GM12865 (cell line): ENCODE measurements around the gene ATP2B3.

Experiments
- DNase-seq: peaks from one replicate; pipeline ENCODE4 v3.0.0; 2010; ENCODE audit warnings: low read depth
- H3K4me3 ChIP-seq: 2 replicates; pipeline ENCODE4 v1.5.1; 2011; ENCODE audit warnings: mild to moderate bottlenecking, low read depth, low read length, control low read depth
- CTCF ChIP-seq: IDR thresholded peaks from 2 replicates; pipeline ENCODE4 v1.5.1; 2011; ENCODE audit warnings: low read length, control low read depth, low read depth, inconsistent platforms; ENCODE audit not compliant: insufficient read depth; ENCODE audit errors: missing control alignments

The ATP2B3 gene

GRCh38 chrX:153499341-153499740 lies 18.1 kb upstream of the ATP2B3 start:
- DNase-seq = no peak
- H3K4me3 ChIP-seq = no peak overlapping the region
- TF ChIP-seq CTCF = no peak

GRCh38 chrX:153499876-153500275 lies 17.6 kb upstream of the ATP2B3 start:
- DNase-seq = no peak
- no peak overlapping the region for H3K4me3 ChIP-seq
- no peak for TF ChIP-seq CTCF

- no peak for TF ChIP-seq CTCF
- H3K4me3 ChIP-seq = no peak overlapping the region
- DNase-seq = no peak
Measured at GRCh38 chrX:153500676-153501280, 16.7 kb upstream of the ATP2B3 start.

- no peak overlapping the region for H3K4me3 ChIP-seq
- no peak for DNase-seq
- no peak for TF ChIP-seq CTCF
Measured at GRCh38 chrX:153501530-153501929, 15.9 kb upstream of the ATP2B3 start.

- no peak overlapping the region for H3K4me3 ChIP-seq
- TF ChIP-seq CTCF = no peak
- DNase-seq = no peak
Measured at GRCh38 chrX:153502131-153502530, 15.3 kb upstream of the ATP2B3 start.

- TF ChIP-seq CTCF = no peak
- no peak overlapping the region for H3K4me3 ChIP-seq
- DNase-seq = no peak
Measured at GRCh38 chrX:153502796-153503195, 14.6 kb upstream of the ATP2B3 start.

- no peak overlapping the region for H3K4me3 ChIP-seq
- no peak for DNase-seq
- no peak for TF ChIP-seq CTCF
Measured at GRCh38 chrX:153504445-153505016, 12.9 kb upstream of the ATP2B3 start.
